Measurements from ENCODE around the gene ZNF467. TPM values are rescaled to one million over a fixed set of nuclear protein-coding genes. Genes with fewer than 3 reads are reported as not detected.

The ZNF467 gene
- total and polyA plus RNA-seq, 2 of the 8 experiments (the other 6 are each of a cell fraction or from before 2014, with no cell fraction given): 0.50 to 0.51 TPM

DNA sequence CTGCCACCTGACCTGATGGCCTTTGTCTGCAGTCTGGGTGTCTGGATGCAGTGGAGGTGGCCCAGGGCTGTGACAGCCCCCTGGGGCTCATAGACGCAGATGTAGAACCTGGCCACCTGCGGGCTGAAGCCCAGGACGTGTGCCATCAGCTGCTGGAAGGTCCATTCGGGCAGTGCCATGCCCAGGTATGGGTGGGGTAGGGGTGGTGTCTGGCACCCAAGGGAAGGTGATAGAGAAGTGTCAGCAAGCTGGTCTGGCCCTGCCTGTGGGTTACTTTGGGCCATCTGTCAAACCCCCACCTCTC lies 6.1 kb upstream of the ZNF467 start (continued):
- TF ChIP-seq HDAC2 (IDR thresholded peaks at IDR 0.05; ENCODE audit: borderline replicate concordance in 1 of 2, low read depth in 2 of 2, low read length in 2 of 2): no peak

All from H1 (cell line).